Neural cell (in vitro differentiated cells): ENCODE results near the gene KLF5.

Source experiments
- RAD21 ChIP-seq: fragments of 450-650 bp; conservative IDR thresholded peaks from 2 replicates; pipeline ENCODE4 v1.6.1; 2014; ENCODE audit warnings: antibody characterized with exemption, mild to moderate bottlenecking, moderate library complexity
- SMC3 ChIP-seq: fragments of 450-650 bp; conservative IDR thresholded peaks from 2 replicates; pipeline ENCODE4 v1.6.1; 2014; ENCODE audit warnings: antibody characterized with exemption, mild to moderate bottlenecking, moderate library complexity; ENCODE audit not compliant: poor library complexity
- TF ChIP-seq, protein P1 (sequence below): fragments of 450-650 bp; IDR thresholded peaks from 2 replicates; pipeline ENCODE4 v1.5.1; 2014; ENCODE audit warnings: antibody characterized with exemption, mild to moderate bottlenecking, moderate library complexity; ENCODE audit not compliant: poor library complexity, severe bottlenecking

DNA sequence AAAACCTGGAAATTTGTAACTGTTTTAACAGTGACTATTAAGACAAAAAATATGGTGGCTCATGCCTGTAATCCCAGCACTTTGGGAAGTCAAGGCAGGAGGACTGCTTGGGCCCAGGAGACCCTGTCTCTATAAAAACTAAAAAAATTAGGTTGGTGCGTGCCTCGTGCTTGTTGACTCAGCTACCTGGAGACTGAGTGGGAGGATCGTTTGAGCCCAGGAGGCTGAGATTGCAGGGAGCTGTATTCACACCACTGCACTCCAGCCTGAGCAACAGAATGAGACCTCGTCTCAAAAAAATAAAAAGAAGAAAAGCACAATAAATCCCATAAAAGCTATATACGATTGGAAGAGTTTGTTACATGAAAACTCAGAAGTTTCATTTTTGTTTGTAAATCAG lies 23.7 kb downstream of the KLF5 start:
- TF ChIP-seq, protein P1, sequence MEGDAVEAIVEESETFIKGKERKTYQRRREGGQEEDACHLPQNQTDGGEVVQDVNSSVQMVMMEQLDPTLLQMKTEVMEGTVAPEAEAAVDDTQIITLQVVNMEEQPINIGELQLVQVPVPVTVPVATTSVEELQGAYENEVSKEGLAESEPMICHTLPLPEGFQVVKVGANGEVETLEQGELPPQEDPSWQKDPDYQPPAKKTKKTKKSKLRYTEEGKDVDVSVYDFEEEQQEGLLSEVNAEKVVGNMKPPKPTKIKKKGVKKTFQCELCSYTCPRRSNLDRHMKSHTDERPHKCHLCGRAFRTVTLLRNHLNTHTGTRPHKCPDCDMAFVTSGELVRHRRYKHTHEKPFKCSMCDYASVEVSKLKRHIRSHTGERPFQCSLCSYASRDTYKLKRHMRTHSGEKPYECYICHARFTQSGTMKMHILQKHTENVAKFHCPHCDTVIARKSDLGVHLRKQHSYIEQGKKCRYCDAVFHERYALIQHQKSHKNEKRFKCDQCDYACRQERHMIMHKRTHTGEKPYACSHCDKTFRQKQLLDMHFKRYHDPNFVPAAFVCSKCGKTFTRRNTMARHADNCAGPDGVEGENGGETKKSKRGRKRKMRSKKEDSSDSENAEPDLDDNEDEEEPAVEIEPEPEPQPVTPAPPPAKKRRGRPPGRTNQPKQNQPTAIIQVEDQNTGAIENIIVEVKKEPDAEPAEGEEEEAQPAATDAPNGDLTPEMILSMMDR: no peak
- TF ChIP-seq SMC3: no peak
- TF ChIP-seq RAD21: no peak
